Stomach (tissue), 4 donors: ENCODE data around the gene EXOG.

Source experiments
- POLR2A ChIP-seq, 4 donors: fragments of 450-650 bp; IDR thresholded peaks; one replicate each; pipeline ENCODE4 v1.6.1; 2016; ENCODE audit warnings: antibody characterized with exemption in 4 of 4, control low read depth in 2 of 4, mild to moderate bottlenecking in 1 of 4, moderate library complexity in 1 of 4
- TF ChIP-seq, protein P1 (sequence below), 7 experiments: fragments of 450-650 bp in 4 of 7; fragments of 200-600 bp in 3 of 7; sonication (generic) in 3 of 7; IDR thresholded peaks; one replicate each; pipeline ENCODE4 v1.5.1; 2016 to 2019; ENCODE audit warnings: antibody characterized with exemption in 7 of 7, control low read depth in 2 of 7, mild to moderate bottlenecking in 1 of 7

DNA sequence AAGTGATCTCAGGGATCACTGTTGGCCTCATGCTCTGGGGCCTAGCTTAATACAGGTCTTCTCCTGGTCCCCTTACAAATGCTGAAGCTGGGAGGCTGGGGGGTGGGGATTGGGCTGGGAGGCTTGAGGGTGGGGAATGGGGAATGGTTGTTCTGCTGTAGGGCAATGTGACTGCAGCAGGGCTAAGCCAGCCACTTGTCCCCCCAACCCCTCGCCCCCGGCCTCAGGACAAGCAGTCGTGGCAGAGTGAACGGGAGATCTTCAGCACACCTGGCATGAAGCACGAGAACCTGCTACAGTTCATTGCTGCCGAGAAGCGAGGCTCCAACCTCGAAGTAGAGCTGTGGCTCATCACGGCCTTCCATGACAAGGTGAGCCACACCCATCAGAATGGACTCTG, 17.2 kb upstream of the EXOG start:
- TF ChIP-seq POLR2A (IDR thresholded peaks at IDR 0.05): no peak
- TF ChIP-seq, protein P1, sequence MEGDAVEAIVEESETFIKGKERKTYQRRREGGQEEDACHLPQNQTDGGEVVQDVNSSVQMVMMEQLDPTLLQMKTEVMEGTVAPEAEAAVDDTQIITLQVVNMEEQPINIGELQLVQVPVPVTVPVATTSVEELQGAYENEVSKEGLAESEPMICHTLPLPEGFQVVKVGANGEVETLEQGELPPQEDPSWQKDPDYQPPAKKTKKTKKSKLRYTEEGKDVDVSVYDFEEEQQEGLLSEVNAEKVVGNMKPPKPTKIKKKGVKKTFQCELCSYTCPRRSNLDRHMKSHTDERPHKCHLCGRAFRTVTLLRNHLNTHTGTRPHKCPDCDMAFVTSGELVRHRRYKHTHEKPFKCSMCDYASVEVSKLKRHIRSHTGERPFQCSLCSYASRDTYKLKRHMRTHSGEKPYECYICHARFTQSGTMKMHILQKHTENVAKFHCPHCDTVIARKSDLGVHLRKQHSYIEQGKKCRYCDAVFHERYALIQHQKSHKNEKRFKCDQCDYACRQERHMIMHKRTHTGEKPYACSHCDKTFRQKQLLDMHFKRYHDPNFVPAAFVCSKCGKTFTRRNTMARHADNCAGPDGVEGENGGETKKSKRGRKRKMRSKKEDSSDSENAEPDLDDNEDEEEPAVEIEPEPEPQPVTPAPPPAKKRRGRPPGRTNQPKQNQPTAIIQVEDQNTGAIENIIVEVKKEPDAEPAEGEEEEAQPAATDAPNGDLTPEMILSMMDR (IDR thresholded peaks at IDR 0.05): no peak
